Activated CD4-positive, alpha-beta T cell treated with anti-CD3 and anti-CD28 coated beads, Interleukin-2, amount 10 ng/mL, durations not matched to agents 7 days and 5 days (primary cell): ENCODE data around the gene ASTN2. TPM values are rescaled to one million over a fixed set of nuclear protein-coding genes. Genes with fewer than 3 reads are reported as not detected.

ENCODE experiments used
- CTCF ChIA-PET: fragments of 350-600 bp; sonication (Branson Sonifier 250); formaldehyde crosslinking; loops from one replicate; lab custom pipeline; 2021; ENCODE audit warnings: antibody characterized with exemption; lab: Charles Lee
- POLR2A ChIA-PET: fragments of 350-600 bp; sonication (Branson Sonifier 250); formaldehyde crosslinking; loops from one replicate; lab custom pipeline; 2021; ENCODE audit warnings: antibody characterized with exemption; lab: Charles Lee
- DNase-seq: peaks from one replicate; pipeline ENCODE4 v3.0.0-alpha.2; 2020
- H3K27ac Mint-ChIP-seq: one replicate; pipeline ENCODE4 v1.8.0; 2021; ENCODE audit warnings: mild to moderate bottlenecking, moderate library complexity, mixed read lengths
- H3K27me3 Mint-ChIP-seq: one replicate; pipeline ENCODE4 v1.8.0; 2021; ENCODE audit warnings: mixed read lengths
- H3K36me3 Mint-ChIP-seq: one replicate; pipeline ENCODE4 v1.8.0; 2021; ENCODE audit warnings: low read depth, mixed read lengths
- H3K4me1 Mint-ChIP-seq: one replicate; pipeline ENCODE4 v1.8.0; 2021; ENCODE audit warnings: mixed read lengths
- H3K4me3 Mint-ChIP-seq: one replicate; pipeline ENCODE4 v1.8.0; 2021; ENCODE audit warnings: mild to moderate bottlenecking, moderate library complexity, mixed read lengths
- H3K9me3 Mint-ChIP-seq: one replicate; pipeline ENCODE4 v1.8.0; 2021; ENCODE audit warnings: mixed read lengths
- total RNA-seq, 2 experiments: library from RNA; stranded (reverse); gene quantifications; one replicate each; pipeline ENCODE4 v1.2.3, GENCODE V29; 2021

ASTN2 gene
- total RNA-seq, 2 experiments from 2014 or later = 3.2 to 4.1 TPM

DNA sequence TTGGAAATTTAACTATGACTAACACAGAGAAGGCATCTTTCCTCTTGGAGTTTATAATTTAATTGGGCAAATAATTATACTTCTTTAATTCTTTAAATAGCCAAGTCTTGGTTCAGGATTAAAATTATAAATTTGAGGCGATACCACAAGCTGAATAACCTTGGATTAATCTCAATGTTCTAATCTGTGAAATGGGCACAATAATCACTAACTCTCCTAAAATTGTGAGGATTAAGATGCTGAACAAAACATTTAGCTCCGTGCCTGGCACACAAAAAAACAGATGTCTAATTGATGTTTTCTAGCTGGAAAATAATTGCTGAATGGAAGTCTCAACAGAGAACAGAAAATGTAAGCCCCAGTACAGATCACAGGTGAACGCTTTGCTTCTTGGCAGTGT, 797.5 kb downstream of the ASTN2 start:
- DNase-seq = no peak
- Mint-ChIP-seq H3K4me3 (no peak overlapping the region), H3K27ac (no peak overlapping the region), H3K27me3 (no peaks in the 10 kb centered on the region), H3K9me3 (peaks cover 4% of the 10 kb centered on the region), H3K4me1 (no peaks in the 10 kb centered on the region), H3K36me3 (peaks cover 11% of the 10 kb centered on the region)
- POLR2A ChIA-PET = no interaction called here
- CTCF ChIA-PET = no interaction called here

DNA sequence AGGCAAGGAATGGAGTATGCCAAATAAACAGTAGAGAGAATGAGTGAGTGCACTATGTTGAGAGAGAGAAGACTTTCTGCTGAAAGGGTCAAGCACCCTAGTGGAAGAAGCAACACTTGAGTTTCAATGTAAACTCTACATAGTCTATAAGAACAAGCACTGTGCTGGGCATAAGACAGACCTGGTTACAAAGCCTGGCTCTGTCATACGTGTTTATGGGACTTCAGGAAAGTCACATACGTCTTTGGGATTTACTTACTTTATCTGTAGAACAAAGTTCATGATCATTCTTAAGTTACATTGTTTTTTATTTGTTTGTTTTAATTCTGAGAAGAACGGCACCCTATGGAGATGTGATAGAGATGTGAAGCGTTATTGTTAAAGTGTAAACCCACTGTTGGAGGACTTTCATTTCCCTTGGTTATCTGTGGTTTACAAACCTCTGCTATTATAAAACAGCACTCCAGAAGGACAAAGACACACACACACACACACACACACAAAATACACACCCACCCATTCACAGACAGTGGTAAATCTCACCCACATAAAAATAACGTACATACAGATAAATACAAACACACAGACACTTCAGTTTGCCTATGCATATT, 798.4 kb downstream of the ASTN2 start:
- POLR2A ChIA-PET = no interaction called here
- H3K4me3 Mint-ChIP-seq = no peak overlapping the region
- no peaks in the 10 kb centered on the region for H3K27me3 Mint-ChIP-seq
- peaks cover 4% of the 10 kb centered on the region for H3K9me3 Mint-ChIP-seq
- CTCF ChIA-PET = no interaction called here
- no peak for DNase-seq
- no peaks in the 10 kb centered on the region for H3K4me1 Mint-ChIP-seq
- peaks cover 11% of the 10 kb centered on the region for H3K36me3 Mint-ChIP-seq
- H3K27ac Mint-ChIP-seq = no peak overlapping the region

DNA sequence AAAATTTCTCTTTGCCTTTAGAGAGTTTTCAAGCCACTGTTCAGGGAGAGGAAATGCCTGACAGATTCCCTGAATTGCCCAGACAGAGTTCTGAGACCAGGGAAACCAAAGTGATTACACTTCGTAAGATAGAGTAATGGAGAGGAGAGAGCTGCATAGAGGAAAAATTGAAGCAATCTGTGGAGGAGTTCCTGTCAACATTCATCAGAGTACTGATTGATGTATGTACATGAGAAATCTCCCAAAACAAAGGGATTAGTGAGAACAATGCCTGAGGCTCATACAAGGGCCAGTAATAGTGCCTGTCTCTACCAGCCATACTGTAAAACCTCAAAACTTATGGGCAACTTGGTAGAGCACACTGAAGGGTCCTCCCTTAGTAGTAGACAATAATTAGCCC, 806.8 kb downstream of the ASTN2 start:
- no peaks in the 10 kb centered on the region for H3K4me1 Mint-ChIP-seq
- no peak overlapping the region for H3K4me3 Mint-ChIP-seq
- ChIA-PET POLR2A (no interaction called here), CTCF (no interaction called here)
- H3K27ac Mint-ChIP-seq = no peak overlapping the region
- DNase-seq = no peak
- no peaks in the 10 kb centered on the region for H3K9me3 Mint-ChIP-seq
- peaks cover 3% of the 10 kb centered on the region for H3K36me3 Mint-ChIP-seq
- H3K27me3 Mint-ChIP-seq = no peaks in the 10 kb centered on the region

DNA sequence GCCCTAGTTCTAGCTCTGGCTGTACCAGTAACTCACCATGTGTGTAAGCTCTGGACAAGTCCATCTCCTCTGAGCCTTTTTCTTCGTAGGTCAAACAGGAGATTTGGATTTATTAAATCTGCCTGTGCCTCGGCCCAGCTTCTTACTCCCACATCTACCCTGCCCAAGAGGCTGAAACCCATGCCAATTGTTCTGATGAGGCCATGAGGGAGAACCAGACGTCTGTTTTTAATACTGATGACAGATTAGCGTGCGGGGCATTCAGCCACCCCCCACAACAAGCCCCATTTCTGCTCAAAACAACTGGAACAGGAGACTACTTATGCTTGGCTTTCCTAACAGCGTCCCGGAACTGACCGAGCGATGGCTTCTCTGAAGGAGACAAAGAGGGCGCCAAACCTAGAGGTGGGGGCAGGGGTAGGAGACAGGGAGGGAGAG, 808.9 kb downstream of the ASTN2 start:
- no peaks in the 10 kb centered on the region for H3K27me3 Mint-ChIP-seq
- H3K4me1 Mint-ChIP-seq = no peaks in the 10 kb centered on the region
- DNase-seq = no peak
- POLR2A ChIA-PET = no interaction called here
- H3K27ac Mint-ChIP-seq = no peak overlapping the region
- H3K9me3 Mint-ChIP-seq = no peaks in the 10 kb centered on the region
- CTCF ChIA-PET = no interaction called here
- no peaks in the 10 kb centered on the region for H3K36me3 Mint-ChIP-seq
- no peak overlapping the region for H3K4me3 Mint-ChIP-seq

DNA sequence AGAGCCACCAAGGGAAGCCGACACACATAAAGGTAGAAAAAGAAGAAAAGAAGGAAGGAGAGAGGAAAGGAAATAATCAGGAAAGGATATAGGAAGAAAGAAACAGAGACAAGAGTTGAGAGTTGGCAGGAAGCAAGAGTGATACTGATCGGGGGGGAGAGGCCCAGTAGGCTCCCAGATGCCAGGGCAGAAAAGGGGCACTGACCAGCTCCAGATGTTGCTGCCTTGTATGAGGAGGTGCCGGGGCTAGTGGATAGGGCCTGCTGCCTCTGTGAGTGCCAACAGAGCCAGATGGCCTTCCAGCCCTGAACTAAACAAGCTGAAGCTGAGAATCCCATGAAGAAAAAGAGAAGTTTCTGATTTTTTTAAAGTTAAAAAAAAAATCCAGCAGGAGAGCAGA, 809.8 kb downstream of the ASTN2 start:
- no peak for DNase-seq
- H3K36me3 Mint-ChIP-seq = no peaks in the 10 kb centered on the region
- no peaks in the 10 kb centered on the region for H3K9me3 Mint-ChIP-seq
- no peaks in the 10 kb centered on the region for H3K27me3 Mint-ChIP-seq
- no peaks in the 10 kb centered on the region for H3K4me1 Mint-ChIP-seq
- POLR2A ChIA-PET = no interaction called here
- H3K27ac Mint-ChIP-seq = no peak overlapping the region
- CTCF ChIA-PET = no interaction called here
- H3K4me3 Mint-ChIP-seq = no peak overlapping the region

DNA sequence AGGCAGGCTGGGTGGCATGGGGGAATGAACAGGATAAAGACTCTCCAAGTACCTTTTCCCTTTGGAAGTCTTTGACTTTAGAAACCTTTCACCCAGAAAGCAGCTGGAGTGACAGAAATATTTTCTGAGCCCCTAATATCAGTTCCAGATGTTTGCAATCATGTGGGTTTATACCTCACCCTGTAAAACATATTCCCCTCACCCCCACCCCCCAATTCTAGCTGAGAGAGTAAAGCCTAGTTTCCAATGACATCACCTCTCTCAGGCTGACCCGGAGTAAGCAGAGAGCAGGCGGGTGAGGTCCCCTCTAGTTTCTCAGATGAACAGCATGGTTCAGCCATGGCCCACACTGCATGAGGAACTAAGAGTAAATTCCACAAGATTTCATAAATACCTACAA, 810.6 kb downstream of the ASTN2 start:
- H3K4me3 Mint-ChIP-seq = no peak overlapping the region
- H3K36me3 Mint-ChIP-seq = no peaks in the 10 kb centered on the region
- no peak for DNase-seq
- H3K9me3 Mint-ChIP-seq = no peaks in the 10 kb centered on the region
- ChIA-PET POLR2A (no interaction called here), CTCF (no interaction called here)
- H3K27me3 Mint-ChIP-seq = no peaks in the 10 kb centered on the region
- no peak overlapping the region for H3K27ac Mint-ChIP-seq
- H3K4me1 Mint-ChIP-seq = no peaks in the 10 kb centered on the region

DNA sequence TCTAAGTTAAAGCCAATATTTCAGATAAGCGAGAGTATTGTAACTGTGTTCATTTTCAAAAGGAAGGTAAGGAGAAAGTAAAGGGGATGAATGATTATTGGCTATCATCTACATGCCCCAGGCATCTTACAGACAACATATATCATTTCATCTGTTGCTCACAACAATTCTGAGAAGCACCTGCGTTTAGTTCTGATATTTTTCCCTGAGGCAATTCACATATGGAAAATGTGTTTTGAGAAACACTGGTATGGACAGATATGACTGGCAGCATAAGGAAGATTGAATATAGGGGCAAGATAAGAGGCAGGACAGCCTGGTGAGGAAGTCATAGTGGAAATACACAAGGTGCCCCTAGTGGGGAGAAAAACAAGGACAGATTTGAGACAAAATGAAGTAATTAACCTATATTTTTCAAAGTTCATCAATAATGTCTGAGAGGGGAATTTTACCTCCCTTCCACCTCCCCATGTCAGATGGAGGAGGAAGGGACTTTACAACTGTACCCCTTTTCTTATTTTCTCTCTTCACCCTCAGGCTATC, 815.4 kb downstream of the ASTN2 start:
- Mint-ChIP-seq H3K27ac (no peak overlapping the region), H3K36me3 (no peaks in the 10 kb centered on the region), H3K9me3 (no peaks in the 10 kb centered on the region), H3K27me3 (no peaks in the 10 kb centered on the region), H3K4me1 (no peaks in the 10 kb centered on the region), H3K4me3 (no peak overlapping the region)
- no peak for DNase-seq
- POLR2A ChIA-PET = no interaction called here
- CTCF ChIA-PET = no interaction called here

GRCh38 chr9:116596646-116597045, 818.2 kb downstream of the ASTN2 start:
- no peaks in the 10 kb centered on the region for H3K9me3 Mint-ChIP-seq
- H3K27me3 Mint-ChIP-seq = no peaks in the 10 kb centered on the region
- DNase-seq = no peak
- no peak overlapping the region for H3K27ac Mint-ChIP-seq
- H3K36me3 Mint-ChIP-seq = no peaks in the 10 kb centered on the region
- ChIA-PET POLR2A (no interaction called here), CTCF (no interaction called here)
- no peaks in the 10 kb centered on the region for H3K4me1 Mint-ChIP-seq
- no peak overlapping the region for H3K4me3 Mint-ChIP-seq

GRCh38 chr9:116594547-116594946, 820.3 kb downstream of the ASTN2 start:
- no peak overlapping the region for H3K4me3 Mint-ChIP-seq
- H3K27ac Mint-ChIP-seq = no peak overlapping the region
- H3K9me3 Mint-ChIP-seq = peaks cover 2% of the 10 kb centered on the region
- H3K4me1 Mint-ChIP-seq = no peaks in the 10 kb centered on the region
- no peaks in the 10 kb centered on the region for H3K36me3 Mint-ChIP-seq
- ChIA-PET POLR2A (no interaction called here), CTCF (no interaction called here)
- no peaks in the 10 kb centered on the region for H3K27me3 Mint-ChIP-seq
- DNase-seq = no peak

DNA sequence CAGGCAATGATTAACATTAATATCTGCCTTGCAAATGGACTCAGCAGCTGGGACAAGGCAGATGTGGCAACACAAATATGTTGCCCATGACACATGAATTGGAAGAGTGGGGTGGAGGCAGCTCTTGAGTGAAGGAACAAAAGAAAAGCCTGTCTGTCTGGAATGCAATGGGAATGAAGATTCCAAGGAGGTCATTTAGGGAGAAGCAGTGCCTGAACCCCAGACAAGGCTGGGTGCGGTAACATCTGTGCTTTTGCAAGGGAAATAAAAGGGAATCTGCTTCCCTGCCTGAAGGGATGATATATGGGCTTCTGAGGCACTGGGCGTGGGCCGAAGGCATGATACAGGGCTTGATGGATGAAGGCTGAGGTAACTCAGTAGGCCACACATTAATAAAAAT, 821.9 kb downstream of the ASTN2 start:
- Mint-ChIP-seq H3K4me3 (no peak overlapping the region), H3K4me1 (no peaks in the 10 kb centered on the region), H3K9me3 (peaks cover 10% of the 10 kb centered on the region), H3K27ac (no peak overlapping the region), H3K36me3 (no peaks in the 10 kb centered on the region), H3K27me3 (no peaks in the 10 kb centered on the region)
- CTCF ChIA-PET = no interaction called here
- POLR2A ChIA-PET = no interaction called here
- DNase-seq = no peak

GRCh38 chr9:116589392-116590354, 825.2 kb downstream of the ASTN2 start:
- Mint-ChIP-seq H3K27ac (no peak overlapping the region), H3K4me1 (no peaks in the 10 kb centered on the region), H3K4me3 (no peak overlapping the region), H3K27me3 (no peaks in the 10 kb centered on the region), H3K36me3 (no peaks in the 10 kb centered on the region), H3K9me3 (peaks cover 10% of the 10 kb centered on the region)
- DNase-seq = peak; percentile 28
- ChIA-PET CTCF (no interaction called here), POLR2A (no interaction called here)

- no peak overlapping the region for H3K4me3 Mint-ChIP-seq
- no peaks in the 10 kb centered on the region for H3K36me3 Mint-ChIP-seq
- ChIA-PET CTCF (no interaction called here), POLR2A (no interaction called here)
- no peaks in the 10 kb centered on the region for H3K27me3 Mint-ChIP-seq
- no peak overlapping the region for H3K27ac Mint-ChIP-seq
- peaks cover 10% of the 10 kb centered on the region for H3K9me3 Mint-ChIP-seq
- DNase-seq = no peak
- H3K4me1 Mint-ChIP-seq = no peaks in the 10 kb centered on the region
These were observed 826.9 kb downstream of the ASTN2 start for GRCh38 chr9:116587919-116588318.

GRCh38 chr9:116585896-116586295, 829.0 kb downstream of the ASTN2 start:
- Mint-ChIP-seq H3K4me1 (no peaks in the 10 kb centered on the region), H3K36me3 (no peaks in the 10 kb centered on the region), H3K27me3 (no peaks in the 10 kb centered on the region), H3K27ac (no peak overlapping the region), H3K9me3 (peaks cover 7% of the 10 kb centered on the region), H3K4me3 (no peak overlapping the region)
- DNase-seq = no peak
- ChIA-PET POLR2A (no interaction called here), CTCF (no interaction called here)
